GM18505 (cell line): Measurements from ENCODE around the gene C4orf50.

Experiments used
- ATAC-seq: cut with Tn5 transposase; IDR thresholded peaks from one replicate; pipeline ENCODE4 v1.9.1; 2021; ENCODE audit not compliant: unreplicated experiment
- POLR2A ChIP-seq: IDR thresholded peaks from 4 replicates; pipeline ENCODE4 v1.6.1; 2011; ENCODE audit warnings: borderline replicate concordance; ENCODE audit not compliant: insufficient read depth, insufficient read length; ENCODE audit errors: extremely low read depth

C4orf50 gene

DNA sequence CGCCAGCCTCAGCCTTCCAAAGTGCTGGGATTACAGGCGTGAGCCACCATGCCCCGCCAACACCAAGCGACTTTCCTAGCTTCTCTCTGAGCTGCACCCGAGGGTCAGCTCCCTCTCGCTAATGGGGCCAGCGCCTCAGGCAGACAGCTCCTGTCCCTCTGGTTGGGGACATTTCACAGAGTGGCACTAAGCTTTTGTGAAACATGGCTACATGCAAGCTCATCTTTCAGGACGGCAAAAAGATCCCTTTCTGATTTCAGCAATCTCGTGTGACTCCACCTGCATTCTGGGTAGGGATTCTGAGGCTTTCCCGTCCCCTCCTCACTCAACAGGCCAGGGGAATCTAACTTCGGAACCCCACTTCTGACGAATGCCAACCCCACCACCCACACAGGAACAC lies 31.0 kb upstream of the C4orf50 start:
- no peak for ATAC-seq
- no peak for TF ChIP-seq POLR2A

DNA sequence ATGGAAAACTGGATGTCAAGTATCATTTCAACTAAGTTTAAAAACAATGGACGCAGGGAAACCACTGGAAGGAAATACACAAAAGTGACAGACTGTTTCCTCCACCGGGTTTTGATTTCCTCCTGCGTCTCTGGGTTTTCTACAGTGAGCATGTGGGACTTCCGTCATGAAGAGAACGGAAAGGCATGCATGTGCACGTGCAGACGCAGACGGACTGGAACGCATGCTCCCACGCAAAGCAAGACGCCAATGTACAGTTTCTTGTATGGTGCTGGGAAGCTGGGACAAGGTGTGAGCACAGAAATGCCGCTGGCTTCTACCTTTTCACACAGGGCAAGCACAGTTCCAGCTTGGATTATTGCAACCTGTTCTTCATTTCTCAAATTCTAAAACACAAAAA lies 30.3 kb upstream of the C4orf50 start:
- ATAC-seq, result no peak
- TF ChIP-seq POLR2A, result no peak

DNA sequence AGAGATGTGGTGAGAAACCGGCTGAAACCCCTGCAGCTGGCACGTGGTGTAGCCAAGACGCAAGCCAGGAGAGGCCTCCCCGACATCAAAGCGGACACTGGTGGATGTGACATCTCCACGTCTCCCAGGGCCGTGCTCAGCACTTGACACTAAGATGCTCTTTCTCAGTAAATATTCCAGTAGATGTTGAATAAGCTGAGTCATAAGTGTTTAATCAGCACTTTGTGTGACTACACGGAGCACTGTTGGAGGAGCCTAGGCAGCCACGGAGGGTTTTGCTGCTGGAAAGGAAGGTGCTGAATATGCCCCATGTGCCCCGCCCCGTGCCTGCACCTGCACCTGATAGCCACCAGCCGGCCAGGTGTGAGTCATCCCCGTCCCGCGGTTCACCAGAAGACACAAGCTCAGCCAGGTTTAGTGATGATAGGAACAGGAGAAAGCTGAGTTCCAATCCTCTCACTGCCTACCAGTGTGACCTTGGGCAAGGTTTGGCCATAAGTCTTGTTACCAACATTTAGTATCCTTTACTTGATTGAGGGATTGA lies 29.0 kb upstream of the C4orf50 start:
- TF ChIP-seq POLR2A, result no peak
- ATAC-seq, result no peak

DNA sequence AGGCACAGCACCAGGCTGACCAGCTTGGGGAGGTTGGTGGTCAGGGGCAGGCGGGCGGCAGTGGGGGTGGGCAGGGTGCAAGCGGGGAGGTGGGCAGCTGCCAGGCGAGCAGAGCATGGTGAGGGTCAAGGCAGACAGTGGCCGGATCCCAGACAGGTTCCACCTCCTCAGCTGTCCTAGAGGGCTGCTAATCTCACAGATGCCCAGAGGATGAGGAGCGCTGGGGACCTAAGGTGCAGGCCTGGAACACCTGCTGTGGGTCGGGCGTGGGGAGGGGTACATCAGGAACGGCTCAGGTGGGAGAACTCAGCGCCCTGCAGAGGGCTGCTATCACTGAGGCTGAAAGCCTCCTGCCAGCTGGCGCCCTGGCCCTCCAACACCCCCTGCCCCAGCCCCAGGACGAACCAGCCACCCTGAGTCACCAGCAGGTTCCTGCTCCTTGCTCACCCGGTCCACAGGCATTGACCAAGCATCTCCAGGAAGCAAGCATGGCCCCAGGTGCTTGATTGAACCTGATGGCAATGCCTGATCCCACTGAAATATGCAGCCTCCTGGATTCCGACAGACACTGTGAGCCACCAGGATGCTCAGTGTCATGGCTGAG lies 28.4 kb upstream of the C4orf50 start:
- TF ChIP-seq POLR2A, result no peak
- no peak for ATAC-seq

DNA sequence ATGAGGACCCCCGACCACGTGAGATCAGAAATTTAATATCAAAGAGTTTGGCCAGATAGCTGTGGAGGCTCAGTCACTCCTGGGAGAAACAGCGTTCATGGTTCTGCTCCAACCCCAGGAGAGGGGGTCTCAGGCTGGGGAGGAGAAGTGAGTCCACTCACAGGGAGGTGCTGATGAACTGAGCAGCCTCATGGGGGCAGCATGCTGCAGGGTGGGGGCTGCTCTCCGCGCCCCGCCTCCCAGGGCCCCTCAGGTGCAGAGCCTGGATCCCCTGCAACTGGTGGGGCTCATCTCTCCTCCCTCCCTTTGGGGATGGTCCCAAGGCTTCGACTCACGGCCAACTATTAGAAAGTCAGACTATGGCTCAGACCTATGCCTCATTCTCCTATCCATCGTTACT lies 26.6 kb upstream of the C4orf50 start:
- no peak for ATAC-seq
- no peak for TF ChIP-seq POLR2A

DNA sequence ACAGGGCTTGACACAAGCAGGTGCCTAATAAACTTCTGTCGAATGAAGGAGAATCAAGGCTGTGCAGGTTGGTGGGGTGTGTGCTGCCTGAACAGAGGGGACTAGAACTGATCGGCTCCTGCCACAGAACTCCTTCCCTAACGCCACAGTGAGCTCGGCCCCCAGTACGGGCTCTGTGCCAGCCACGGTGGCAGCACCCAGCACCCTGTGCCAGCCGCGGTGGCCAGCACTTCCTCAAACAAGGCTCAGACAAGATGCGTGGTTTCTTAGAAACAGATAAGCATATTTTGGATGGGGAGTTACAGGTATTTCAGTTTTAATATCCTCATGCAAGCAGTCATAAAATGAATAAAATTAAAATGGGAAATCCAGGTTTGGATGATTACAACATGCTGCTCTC lies 26.0 kb upstream of the C4orf50 start:
- no peak for ATAC-seq
- TF ChIP-seq POLR2A, result no peak

DNA sequence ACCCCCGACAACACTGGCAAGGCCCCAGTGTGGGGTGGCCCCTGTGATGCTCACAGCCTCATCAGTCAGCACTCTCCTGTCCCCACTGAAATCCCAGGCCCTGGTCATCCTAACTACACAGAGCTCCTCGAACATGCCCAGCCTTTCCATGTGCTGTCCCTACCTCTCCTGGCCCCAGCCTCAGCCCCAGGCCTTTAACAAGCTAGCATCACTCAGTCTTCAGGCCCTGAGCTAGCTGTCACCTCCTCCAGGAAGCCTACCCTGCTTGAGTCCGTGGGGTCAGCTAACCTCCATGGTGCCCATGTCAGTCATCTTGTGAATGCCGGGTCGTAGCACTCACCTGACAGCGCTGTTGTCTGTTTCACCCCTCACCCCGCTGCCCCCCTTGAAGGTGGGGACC lies 25.6 kb upstream of the C4orf50 start:
- no peak for ATAC-seq
- TF ChIP-seq POLR2A, result no peak

DNA sequence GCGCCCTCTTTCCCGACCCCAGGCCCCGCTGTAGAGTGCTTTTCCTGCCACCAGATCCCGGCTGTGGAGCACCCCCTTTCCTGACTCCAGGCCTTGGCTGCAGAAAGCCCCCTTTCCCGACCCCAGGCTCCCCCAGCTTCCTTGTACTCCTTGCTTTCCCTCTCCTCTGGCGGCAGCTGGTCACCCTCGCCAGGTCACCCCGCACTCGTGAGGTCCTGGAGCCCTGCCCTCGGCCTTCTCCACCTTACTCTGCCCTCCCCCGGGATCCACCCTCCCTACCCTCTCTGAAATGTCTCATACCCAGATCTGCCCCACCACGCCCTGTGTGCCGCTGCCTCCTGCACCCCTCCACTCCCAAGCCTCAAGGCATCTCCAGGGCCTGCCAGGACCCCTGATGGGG lies 25.0 kb upstream of the C4orf50 start:
- no peak for ATAC-seq
- TF ChIP-seq POLR2A, result no peak

DNA sequence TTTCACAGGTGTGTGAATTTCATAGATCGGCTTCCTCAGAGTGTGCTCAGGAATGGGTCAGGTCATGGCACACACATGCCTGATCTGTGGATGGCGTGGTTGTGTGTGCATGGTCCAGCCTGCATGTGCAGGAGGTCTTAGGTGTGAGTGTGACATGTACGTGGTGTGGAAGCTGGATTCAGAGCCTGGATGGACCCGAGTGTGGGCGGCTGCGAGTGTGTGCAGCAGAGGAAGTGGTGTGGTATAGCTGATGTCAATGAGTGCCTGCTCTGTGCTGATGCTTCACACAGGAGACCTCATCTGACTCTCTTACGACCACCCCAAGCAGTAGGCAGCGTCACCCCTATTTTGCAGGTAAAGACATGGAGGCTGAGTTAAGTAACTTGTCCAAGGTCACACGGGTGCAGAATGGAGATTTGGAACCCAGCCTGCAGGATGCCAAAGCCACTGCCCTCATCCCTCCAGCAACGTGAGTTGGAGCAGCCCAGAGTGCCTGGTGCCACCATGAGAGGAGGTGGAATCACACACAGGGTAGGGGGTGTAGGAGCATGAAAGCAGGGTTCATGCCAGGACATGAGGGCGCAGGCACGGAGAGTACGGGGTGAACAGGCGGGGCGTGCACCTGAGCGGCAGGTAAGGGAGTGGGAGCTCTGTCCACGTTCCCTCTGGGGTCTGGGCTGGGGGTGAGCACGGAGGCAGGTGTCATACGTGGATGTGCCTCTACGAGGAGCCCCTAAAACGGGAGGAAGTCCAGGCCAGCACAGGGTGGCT lies 24.2 kb upstream of the C4orf50 start:
- TF ChIP-seq POLR2A, result no peak
- ATAC-seq, result no peak

DNA sequence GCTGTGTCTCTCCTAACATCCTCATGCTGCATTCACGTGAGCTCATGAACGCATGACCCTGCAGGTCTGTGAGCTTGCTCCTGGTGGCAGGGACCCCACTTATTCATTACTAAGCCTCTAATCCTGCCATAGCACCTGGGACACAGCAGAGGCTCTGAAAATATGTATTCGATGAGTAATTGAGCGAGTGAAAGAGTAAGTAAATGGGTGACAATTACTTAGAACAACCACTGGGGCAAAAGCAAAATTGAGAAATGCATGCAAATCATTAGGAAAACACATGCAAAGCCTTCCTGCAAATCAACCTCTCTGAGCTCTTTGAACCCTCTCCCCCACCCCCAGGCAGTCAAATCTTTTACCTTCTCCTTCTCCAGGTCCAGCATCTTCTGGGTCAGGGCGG lies 23.6 kb upstream of the C4orf50 start:
- ATAC-seq, result no peak
- TF ChIP-seq POLR2A, result no peak

DNA sequence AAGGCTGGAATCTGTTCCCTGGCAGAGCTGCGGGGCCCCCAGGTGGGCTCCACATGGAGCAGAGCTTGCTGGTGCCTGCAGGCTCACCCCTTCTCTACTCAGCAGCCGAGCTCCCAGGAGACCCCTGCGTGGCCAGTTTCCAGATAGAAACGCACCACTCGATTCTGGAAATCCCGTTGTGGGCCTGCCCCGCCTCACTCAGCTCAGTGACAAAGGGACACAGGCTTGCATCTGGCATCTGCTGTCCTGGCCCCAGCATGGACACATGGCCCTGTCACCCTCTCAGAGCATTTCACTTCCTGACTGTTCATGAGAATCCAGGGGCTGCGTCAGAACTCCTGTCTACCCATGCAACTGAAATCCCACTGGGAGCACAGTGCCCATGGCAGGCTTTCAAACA lies 20.5 kb upstream of the C4orf50 start:
- ATAC-seq, result no peak
- no peak for TF ChIP-seq POLR2A

DNA sequence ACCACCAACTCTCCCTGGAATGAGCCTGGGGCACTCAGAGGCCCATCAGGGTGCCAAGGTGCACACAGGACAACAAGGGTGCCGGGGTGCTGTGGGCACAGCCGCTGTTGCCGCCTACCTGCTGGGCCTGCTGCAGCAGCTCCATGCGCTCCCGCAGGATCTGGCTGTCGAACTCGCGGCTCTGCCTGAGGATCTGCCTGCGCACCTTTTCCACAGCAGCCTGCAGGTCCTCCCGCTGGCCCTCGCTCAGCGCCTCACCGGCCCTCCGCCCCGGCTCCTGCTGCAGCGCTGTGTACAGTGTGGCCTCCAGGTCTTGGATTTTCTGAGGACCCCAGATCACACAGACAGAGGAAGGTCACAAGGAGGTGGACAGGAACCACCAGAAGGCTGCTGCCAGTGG lies 17.6 kb upstream of the C4orf50 start:
- no peak for ATAC-seq
- no peak for TF ChIP-seq POLR2A

DNA sequence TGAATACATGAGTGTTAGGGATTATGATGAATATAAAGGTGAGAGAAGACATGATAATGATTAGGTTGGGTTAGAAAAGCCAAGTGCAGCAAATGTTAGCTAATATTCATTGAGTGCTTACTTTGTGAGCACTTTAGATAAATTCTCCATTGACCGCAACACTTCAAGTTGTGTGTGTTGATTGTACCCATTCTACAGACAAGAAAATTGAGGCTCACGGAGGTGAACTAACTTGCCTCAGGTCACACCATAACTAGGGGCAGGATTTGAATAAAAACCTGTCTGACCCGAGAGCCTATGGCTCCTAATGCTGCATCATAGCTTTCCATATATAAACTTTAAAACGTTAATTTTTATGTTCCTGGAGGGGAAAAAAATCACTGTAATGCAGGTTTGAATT lies 15.2 kb upstream of the C4orf50 start:
- ATAC-seq, result no peak
- TF ChIP-seq POLR2A, result no peak

DNA sequence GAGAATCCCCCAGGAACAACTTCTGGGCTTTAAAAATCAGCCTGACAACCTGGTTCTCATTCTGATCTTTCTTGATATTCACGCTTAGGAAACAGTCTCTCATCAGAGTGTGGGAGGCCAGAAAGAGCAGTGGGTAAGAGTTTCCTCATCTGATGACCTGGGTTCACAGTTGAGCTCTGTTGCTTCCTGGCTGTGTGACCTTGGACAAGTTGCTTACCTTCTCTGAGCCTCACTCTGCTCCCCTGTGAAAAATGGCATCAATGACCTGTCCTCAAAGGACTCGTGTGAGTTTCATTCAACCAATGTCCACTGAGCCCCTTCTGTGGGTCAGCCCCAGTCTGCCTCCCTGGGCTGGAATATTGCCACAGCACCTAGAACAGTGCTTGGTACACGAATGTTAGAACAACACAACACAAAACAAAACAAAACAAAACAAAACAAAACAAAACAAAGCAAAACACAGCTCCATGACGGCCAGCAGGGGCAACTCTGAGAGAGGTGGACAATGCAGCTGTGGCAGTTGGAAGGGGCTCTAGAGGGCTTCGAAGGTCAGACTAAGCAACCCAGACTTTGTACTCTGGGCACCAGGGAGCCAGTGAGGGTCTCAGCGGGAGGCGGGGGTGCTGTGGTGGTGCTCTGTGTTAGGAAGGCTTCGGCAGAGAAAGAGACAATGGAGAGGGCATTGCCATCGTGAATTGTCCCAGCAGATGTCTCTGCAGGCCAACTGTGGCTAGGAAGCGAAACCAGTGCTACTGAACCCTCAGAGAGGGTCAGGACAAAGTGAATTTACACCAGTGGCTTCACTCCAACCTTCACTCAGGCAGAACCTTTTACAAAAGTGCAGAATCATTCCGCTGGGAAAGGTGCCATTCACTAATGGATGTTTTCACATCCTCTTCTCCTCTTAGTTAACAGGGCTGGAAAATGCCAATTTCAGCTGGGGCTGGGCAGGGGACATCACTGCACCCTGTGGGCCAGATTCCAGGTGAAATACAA lies 14.3 kb upstream of the C4orf50 start:
- TF ChIP-seq POLR2A, result no peak
- no peak for ATAC-seq

DNA sequence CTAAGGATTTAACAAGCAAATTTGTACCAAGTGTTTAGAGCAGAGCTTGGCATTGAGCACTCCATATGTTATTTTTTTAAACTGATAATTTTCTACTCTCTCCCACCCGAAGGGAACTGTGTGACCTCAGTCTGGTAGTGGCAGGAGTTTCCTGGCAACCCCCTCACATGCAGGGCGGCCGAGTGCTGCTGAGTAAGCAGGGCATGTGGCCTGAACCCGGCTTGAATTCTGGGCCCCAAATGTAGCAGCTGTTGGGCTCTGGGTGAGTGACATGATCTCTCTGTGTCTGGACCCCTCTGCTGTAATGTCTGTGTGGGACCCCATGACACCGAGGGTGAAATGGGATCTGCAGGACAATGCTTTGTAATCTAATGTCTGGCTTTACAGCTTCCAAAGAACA lies 13.6 kb upstream of the C4orf50 start:
- TF ChIP-seq POLR2A, result no peak
- no peak for ATAC-seq
